Osteoblast (primary cell): ENCODE measurements around the gene TMEM37. TPM values are rescaled to one million over a fixed set of nuclear protein-coding genes. Genes with fewer than 3 reads are reported as not detected.
A peak's percentile ranks its signal among the peaks of the same experiment; 100 is the strongest.

Experiments
- DNase-seq: peaks from one replicate; pipeline ENCODE4 v3.0.0; 2011; ENCODE audit warnings: low spot score, mixed read lengths; ENCODE audit not compliant: insufficient read length; ENCODE audit errors: missing footprints
- H2AFZ ChIP-seq: 2 replicates; pipeline ENCODE4 v1.6.0; 2011; ENCODE audit warnings: mild to moderate bottlenecking, low read length
- H3K27ac ChIP-seq: 2 replicates; pipeline ENCODE4 v1.5.1; 2011; ENCODE audit warnings: mild to moderate bottlenecking, low read depth, low read length, moderate library complexity
- H3K27me3 ChIP-seq: 2 replicates; pipeline ENCODE4 v1.6.0; 2012; ENCODE audit warnings: mild to moderate bottlenecking, control low read depth, inconsistent platforms, low read length, moderate library complexity; ENCODE audit not compliant: insufficient read depth
- H3K36me3 ChIP-seq: 2 replicates; pipeline ENCODE4 v1.5.1; 2011; ENCODE audit warnings: mild to moderate bottlenecking, low read length, control low read depth, moderate library complexity; ENCODE audit not compliant: insufficient read depth
- H3K4me1 ChIP-seq: 2 replicates; pipeline ENCODE4 v1.5.1; 2011; ENCODE audit warnings: mild to moderate bottlenecking, low read length, control low read depth, moderate library complexity; ENCODE audit not compliant: insufficient read depth
- H3K4me2 ChIP-seq: 2 replicates; pipeline ENCODE4 v1.6.0; 2011; ENCODE audit warnings: mild to moderate bottlenecking, low read length; ENCODE audit not compliant: insufficient read depth
- H3K4me3 ChIP-seq: fragments of 200-600 bp; sonication (generic); 3 replicates; pipeline ENCODE4 v1.5.1; 2012; ENCODE audit warnings: mild to moderate bottlenecking, low read length, inconsistent platforms; ENCODE audit not compliant: insufficient read depth
- H3K79me2 ChIP-seq: 2 replicates; pipeline ENCODE4 v1.6.0; 2012; ENCODE audit warnings: mild to moderate bottlenecking, low read length, control low read depth, inconsistent platforms; ENCODE audit not compliant: insufficient read depth
- H3K9me3 ChIP-seq: 2 replicates; pipeline ENCODE4 v1.5.1; 2011; ENCODE audit warnings: low read depth, low read length, control low read depth
- H4K20me1 ChIP-seq: 2 replicates; pipeline ENCODE4 v1.6.0; 2012; ENCODE audit warnings: mild to moderate bottlenecking, low read length, control low read depth; ENCODE audit not compliant: insufficient read depth
- total RNA-seq: library from RNA; depleted of rRNA; stranded (reverse); fragments of >200 nt; gene quantifications from 2 replicates; pipeline ENCODE4 v1.2.3, GENCODE V29; 2012
- TF ChIP-seq, protein P1 (sequence below): IDR thresholded peaks from 2 replicates; pipeline ENCODE4 v1.5.1; 2011; ENCODE audit warnings: mild to moderate bottlenecking, low read depth, low read length, moderate library complexity; ENCODE audit errors: extremely low read depth

Gene TMEM37
- total RNA-seq, 1 donor = 1.1 TPM

DNA sequence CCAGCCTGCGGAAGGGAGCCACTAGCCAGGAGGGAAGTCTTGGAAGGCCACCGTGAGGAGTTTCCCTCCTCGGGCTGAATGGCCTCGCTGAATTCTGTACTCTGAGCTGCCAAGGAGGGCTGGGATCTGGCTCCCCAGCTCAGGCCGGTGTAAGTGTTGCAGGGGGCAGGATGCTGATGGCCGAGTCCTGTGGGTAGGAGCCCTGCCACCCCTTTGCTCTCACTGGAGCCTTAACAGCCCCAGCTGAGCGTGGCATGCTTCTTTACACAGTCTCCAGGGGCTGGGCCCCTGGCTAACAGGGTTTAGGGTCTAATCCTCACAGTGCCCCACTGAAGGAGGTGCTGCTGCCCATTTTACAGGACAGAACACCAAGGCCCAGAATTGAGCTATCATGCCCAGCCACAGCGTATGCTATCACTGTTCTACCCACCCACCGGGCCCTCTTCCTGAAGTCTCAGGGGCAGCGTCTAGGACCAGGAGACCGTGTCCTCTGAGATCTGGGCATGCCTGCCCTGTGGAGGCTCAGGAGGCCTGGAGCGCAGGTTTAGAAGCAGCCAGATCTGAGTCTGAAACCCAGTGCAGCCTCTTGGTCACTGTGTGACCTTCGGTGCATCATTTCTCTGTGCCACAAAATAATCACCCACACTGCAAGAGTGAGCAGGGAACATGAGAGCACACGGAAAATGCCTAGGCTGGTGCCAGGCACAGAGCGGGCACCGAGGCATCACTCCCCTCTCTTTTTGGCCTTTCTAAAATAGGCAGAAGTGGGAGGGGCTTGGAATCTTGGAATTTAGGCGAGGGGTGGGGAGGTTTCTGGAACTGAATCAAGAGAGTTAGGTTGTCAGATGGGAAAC, 42.9 kb downstream of the TMEM37 start:
- Histone ChIP-seq H3K4me3 (no peak overlapping the region), H3K4me2 (no peak overlapping the region), H4K20me1 (no peaks in the 10 kb centered on the region), H3K4me1 (no peaks in the 10 kb centered on the region), H3K9me3 (no peaks in the 10 kb centered on the region), H3K79me2 (no peaks in the 10 kb centered on the region), H3K27ac (no peak overlapping the region), H3K27me3 (peaks cover 3% of the 10 kb centered on the region), H3K36me3 (no peaks in the 10 kb centered on the region), H2AFZ (no peak overlapping the region)
- peak; percentile 54 for DNase-seq
- TF ChIP-seq, protein P1, sequence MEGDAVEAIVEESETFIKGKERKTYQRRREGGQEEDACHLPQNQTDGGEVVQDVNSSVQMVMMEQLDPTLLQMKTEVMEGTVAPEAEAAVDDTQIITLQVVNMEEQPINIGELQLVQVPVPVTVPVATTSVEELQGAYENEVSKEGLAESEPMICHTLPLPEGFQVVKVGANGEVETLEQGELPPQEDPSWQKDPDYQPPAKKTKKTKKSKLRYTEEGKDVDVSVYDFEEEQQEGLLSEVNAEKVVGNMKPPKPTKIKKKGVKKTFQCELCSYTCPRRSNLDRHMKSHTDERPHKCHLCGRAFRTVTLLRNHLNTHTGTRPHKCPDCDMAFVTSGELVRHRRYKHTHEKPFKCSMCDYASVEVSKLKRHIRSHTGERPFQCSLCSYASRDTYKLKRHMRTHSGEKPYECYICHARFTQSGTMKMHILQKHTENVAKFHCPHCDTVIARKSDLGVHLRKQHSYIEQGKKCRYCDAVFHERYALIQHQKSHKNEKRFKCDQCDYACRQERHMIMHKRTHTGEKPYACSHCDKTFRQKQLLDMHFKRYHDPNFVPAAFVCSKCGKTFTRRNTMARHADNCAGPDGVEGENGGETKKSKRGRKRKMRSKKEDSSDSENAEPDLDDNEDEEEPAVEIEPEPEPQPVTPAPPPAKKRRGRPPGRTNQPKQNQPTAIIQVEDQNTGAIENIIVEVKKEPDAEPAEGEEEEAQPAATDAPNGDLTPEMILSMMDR = no peak

DNA sequence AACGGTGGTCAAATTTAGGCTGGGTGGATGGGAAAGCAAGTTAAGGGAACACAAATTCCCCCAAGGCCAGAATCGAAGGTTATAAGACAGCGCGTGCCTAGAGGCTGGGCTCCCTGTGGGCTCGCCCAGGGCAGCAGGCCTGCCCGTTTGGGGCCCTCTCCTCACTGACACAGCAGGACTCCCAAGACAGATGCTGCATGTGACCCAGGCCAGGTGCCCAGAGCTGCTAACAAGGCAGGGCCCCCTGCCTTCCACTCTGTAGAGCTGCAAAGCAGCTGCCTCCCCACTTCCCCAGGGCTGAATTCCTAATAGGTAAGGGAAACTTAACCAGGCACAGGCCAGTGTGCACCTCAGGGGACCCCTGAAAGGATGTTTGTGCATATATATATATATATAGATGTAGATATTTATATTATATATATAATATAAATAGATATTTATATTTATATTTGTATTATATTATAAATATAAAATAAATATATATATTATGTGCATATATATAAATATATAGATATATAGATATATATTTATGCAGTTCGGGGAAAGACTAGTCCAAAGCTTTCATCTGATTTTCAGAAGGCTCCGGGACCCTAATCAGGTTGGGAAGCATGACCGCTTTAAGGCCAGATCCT, 43.7 kb downstream of the TMEM37 start:
- Histone ChIP-seq H4K20me1 (no peaks in the 10 kb centered on the region), H3K27ac (no peak overlapping the region), H2AFZ (no peak overlapping the region), H3K4me1 (no peaks in the 10 kb centered on the region), H3K36me3 (no peaks in the 10 kb centered on the region), H3K27me3 (peaks cover 6% of the 10 kb centered on the region), H3K4me3 (no peak overlapping the region), H3K9me3 (no peaks in the 10 kb centered on the region), H3K4me2 (no peak overlapping the region), H3K79me2 (no peaks in the 10 kb centered on the region)
- TF ChIP-seq, protein P1 = no peak
- peak; percentile 45 for DNase-seq

DNA sequence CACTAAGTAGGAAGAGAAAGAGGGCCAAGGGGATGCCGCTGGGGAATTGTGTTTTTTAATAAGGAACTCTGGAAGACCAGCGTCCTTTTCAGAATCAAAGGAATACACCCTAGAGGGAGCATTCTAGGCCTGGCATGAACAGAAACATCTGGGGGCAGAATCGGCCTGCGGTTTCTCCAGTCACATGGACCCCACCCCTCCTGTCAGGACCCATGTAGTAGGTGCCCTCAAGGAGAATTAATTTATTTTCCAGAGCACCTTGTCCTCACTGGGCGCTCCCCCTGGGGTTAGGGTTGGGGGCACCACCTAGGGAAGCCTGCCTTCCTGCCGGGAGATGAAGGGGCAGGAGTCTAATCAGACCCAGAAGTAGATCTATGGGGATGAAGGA, 44.2 kb downstream of the TMEM37 start:
- no peaks in the 10 kb centered on the region for H3K79me2 ChIP-seq
- H2AFZ ChIP-seq = no peak overlapping the region
- H3K36me3 ChIP-seq = no peaks in the 10 kb centered on the region
- no peaks in the 10 kb centered on the region for H3K4me1 ChIP-seq
- H3K4me3 ChIP-seq = no peak overlapping the region
- no peak overlapping the region for H3K4me2 ChIP-seq
- DNase-seq = peak; percentile 31
- no peaks in the 10 kb centered on the region for H3K9me3 ChIP-seq
- no peak overlapping the region for H3K27ac ChIP-seq
- TF ChIP-seq, protein P1 = no peak
- H3K27me3 ChIP-seq = peaks cover 8% of the 10 kb centered on the region
- no peaks in the 10 kb centered on the region for H4K20me1 ChIP-seq
